A673 (cell line): Measurements from ENCODE around the gene LRRFIP1. TPM values are rescaled to one million over a fixed set of nuclear protein-coding genes. Genes with fewer than 3 reads are reported as not detected.

ENCODE experiments used
- BruUV-seq: library from RNA; stranded (reverse); fragments of 400-500 nt; replicated peaks from 2 replicates; lab custom pipeline; 2021; lab: Mats Ljungman, UMichigan
- CTCF ChIA-PET: fragments of 300-600 bp; sonication (Branson Sonifier 250); formaldehyde crosslinking; loops from one replicate; lab custom pipeline; 2022; ENCODE audit warnings: antibody characterized with exemption; lab: Charles Lee
- POLR2A ChIA-PET: fragments of 300-600 bp; sonication (Branson Sonifier 250); formaldehyde crosslinking; loops from one replicate; lab custom pipeline; 2022; ENCODE audit warnings: antibody characterized with exemption; ENCODE audit not compliant: low non-redundant PET; lab: Charles Lee
- DNase-seq: peaks from one replicate; pipeline ENCODE4 v3.0.0-alpha.2; 2015; ENCODE audit warnings: low spot score
- H3K27ac ChIP-seq: fragments of 200-600 bp; sonication (generic); 2 replicates; pipeline ENCODE4 v1.5.1; 2016; ENCODE audit warnings: mixed run types, low read depth, mild to moderate bottlenecking, mixed read lengths, antibody characterized with exemption, low read length; ENCODE audit not compliant: poor library complexity, severe bottlenecking
- H3K27me3 ChIP-seq: fragments of 200-600 bp; sonication (generic); replicated peaks from 2 replicates; pipeline ENCODE4 v1.6.1; 2017; ENCODE audit warnings: mixed run types, low read depth, mild to moderate bottlenecking, mixed read lengths, antibody characterized with exemption, low read length; ENCODE audit not compliant: insufficient read depth, poor library complexity
- H3K36me3 ChIP-seq: fragments of 200-600 bp; sonication (generic); 2 replicates; pipeline ENCODE4 v1.6.1; 2016; ENCODE audit warnings: mixed run types, mild to moderate bottlenecking, mixed read lengths, antibody characterized with exemption, low read length; ENCODE audit not compliant: insufficient read depth, poor library complexity, severe bottlenecking
- H3K4me1 ChIP-seq: fragments of 200-600 bp; sonication (generic); 2 replicates; pipeline ENCODE4 v1.6.1; 2017; ENCODE audit warnings: mixed run types, mild to moderate bottlenecking, mixed read lengths, antibody characterized with exemption, low read length; ENCODE audit not compliant: insufficient read depth, poor library complexity, severe bottlenecking
- H3K4me3 ChIP-seq: fragments of 200-600 bp; sonication (generic); 2 replicates; pipeline ENCODE4 v1.5.1; 2016; ENCODE audit warnings: low read depth, mixed run types, mild to moderate bottlenecking, mixed read lengths, low read length; ENCODE audit not compliant: poor library complexity, severe bottlenecking
- H3K9me3 ChIP-seq: fragments of 200-600 bp; sonication (generic); 2 replicates; pipeline ENCODE4 v1.6.1; 2016; ENCODE audit warnings: mixed run types, low read depth, mild to moderate bottlenecking, mixed read lengths, antibody characterized with exemption, low read length; ENCODE audit not compliant: poor library complexity, severe bottlenecking
- CTCF ChIP-seq: fragments of 300-800, 200-600 bp; sonication (generic); conservative IDR thresholded peaks from 2 replicates; pipeline ENCODE4 v1.5.1; 2017; ENCODE audit warnings: low read depth, mild to moderate bottlenecking, antibody characterized with exemption, low read length, moderate library complexity, mixed read lengths
- EZH2 ChIP-seq: fragments of 200-600 bp; sonication (generic); IDR thresholded peaks from 2 replicates; pipeline ENCODE4 v1.6.1; 2017; ENCODE audit warnings: borderline replicate concordance, low read depth, mild to moderate bottlenecking, mixed read lengths, antibody characterized with exemption, low read length; ENCODE audit not compliant: poor library complexity, severe bottlenecking
- intact Hi-C: fragments of 100-400 bp; cut with micrococcal nuclease; formaldehyde crosslinking; loops from one replicate; pipeline ENCODE4 v1.10.0; 2022; ENCODE audit not compliant: unreplicated experiment
- total RNA-seq: library from RNA; stranded (reverse); gene quantifications from 2 replicates; pipeline ENCODE4 v1.2.3, GENCODE V29; 2021

Gene LRRFIP1
- total RNA-seq, 1 experiment from 2014 or later, result 69.3 TPM

- H3K36me3 ChIP-seq, result no peaks in the 10 kb centered on the region
- H3K27ac ChIP-seq, result no peak overlapping the region
- no peaks in the 10 kb centered on the region for H3K27me3 ChIP-seq
- TF ChIP-seq EZH2 (no peak), CTCF (no peak)
- intact Hi-C loops, result no loop called here
- BruUV-seq, result no TSS peak
- peak; percentile 65 for DNase-seq
- no peak overlapping the region for H3K4me3 ChIP-seq
- ChIA-PET POLR2A (no interaction called here), CTCF (no interaction called here)
- H3K9me3 ChIP-seq, result no peaks in the 10 kb centered on the region
- peaks cover 8% of the 10 kb centered on the region for H3K4me1 ChIP-seq
These were observed 178.9 kb downstream of the LRRFIP1 start for GRCh38 chr2:237806334-237806733.

- no TSS peak for BruUV-seq
- no peak overlapping the region for H3K4me3 ChIP-seq
These were observed 188.2 kb downstream of the LRRFIP1 start for GRCh38 chr2:237815637-237816036.

GRCh38 chr2:237816531-237816930, 189.1 kb downstream of the LRRFIP1 start:
- ChIA-PET POLR2A (no interaction called here), CTCF (no interaction called here)
- Histone ChIP-seq H3K9me3 (no peaks in the 10 kb centered on the region), H3K27ac (no peak overlapping the region), H3K27me3 (no peaks in the 10 kb centered on the region), H3K4me1 (peaks cover 17% of the 10 kb centered on the region), H3K36me3 (no peaks in the 10 kb centered on the region), H3K4me3 (no peak overlapping the region)
- TF ChIP-seq CTCF (no peak), EZH2 (no peak)
- no TSS peak for BruUV-seq
- intact Hi-C loops, result no loop called here
- DNase-seq, result no peak

More at GRCh38 chr2:237815637-237816036, 188.2 kb downstream of the LRRFIP1 start:
- no peak for DNase-seq
- Histone ChIP-seq H3K27ac (no peak overlapping the region), H3K27me3 (no peaks in the 10 kb centered on the region), H3K4me1 (peaks cover 17% of the 10 kb centered on the region), H3K9me3 (no peaks in the 10 kb centered on the region), H3K36me3 (no peaks in the 10 kb centered on the region)
- ChIA-PET POLR2A (no interaction called here), CTCF (no interaction called here)
- TF ChIP-seq EZH2, result no peak
- no peak for TF ChIP-seq CTCF
- intact Hi-C loops, result no loop called here
